Smooth muscle cell (in vitro differentiated cells): ENCODE measurements around the gene PLD4. TPM values are rescaled to one million over a fixed set of nuclear protein-coding genes. Genes with fewer than 3 reads are reported as not detected.

ENCODE experiments used
- DNase-seq: peaks from one replicate; lab custom pipeline; 2025; ENCODE audit not compliant: unreplicated experiment; lab: John Stamatoyannopoulos, UW
- H2AFZ ChIP-seq: fragments of 200-600 bp; sonication (generic); 2 replicates; pipeline ENCODE4 v1.6.0; 2016; ENCODE audit warnings: antibody characterized with exemption, low read depth, mild to moderate bottlenecking
- H3F3A ChIP-seq: fragments of 200-600 bp; sonication (generic); 2 replicates; pipeline ENCODE4 v1.6.0; 2017; ENCODE audit warnings: antibody characterized with exemption, low read depth
- H3K27ac ChIP-seq: fragments of 200-600 bp; sonication (generic); 2 replicates; pipeline ENCODE4 v1.5.1; 2016; ENCODE audit warnings: low read depth, mild to moderate bottlenecking
- H3K27me3 ChIP-seq: fragments of 200-600 bp; sonication (generic); 2 replicates; pipeline ENCODE4 v1.6.1; 2016; ENCODE audit warnings: low read depth, mild to moderate bottlenecking
- H3K36me3 ChIP-seq: fragments of 200-600 bp; sonication (generic); 2 replicates; pipeline ENCODE4 v1.5.1; 2016; ENCODE audit warnings: low read depth
- H3K4me1 ChIP-seq: fragments of 200-600 bp; sonication (generic); 2 replicates; pipeline ENCODE4 v1.5.1; 2016; ENCODE audit warnings: low read depth
- H3K4me2 ChIP-seq: fragments of 200-600 bp; sonication (generic); 2 replicates; pipeline ENCODE4 v1.6.0; 2016; ENCODE audit warnings: mild to moderate bottlenecking
- H3K4me3 ChIP-seq: fragments of 200-600 bp; sonication (generic); 2 replicates; pipeline ENCODE4 v1.5.1; 2016; ENCODE audit warnings: mild to moderate bottlenecking
- H3K79me2 ChIP-seq: fragments of 200-600 bp; sonication (generic); 2 replicates; pipeline ENCODE4 v1.6.0; 2016; ENCODE audit warnings: low read depth, mild to moderate bottlenecking
- H3K9ac ChIP-seq: fragments of 200-600 bp; sonication (generic); 2 replicates; pipeline ENCODE4 v1.6.0; 2016; ENCODE audit warnings: low read depth
- H3K9me3 ChIP-seq: fragments of 200-600 bp; sonication (generic); replicated peaks from 2 replicates; pipeline ENCODE4 v1.5.1; 2016; ENCODE audit warnings: low read depth
- H4K20me1 ChIP-seq: fragments of 200-600 bp; sonication (generic); 2 replicates; pipeline ENCODE4 v1.6.0; 2016; ENCODE audit warnings: low read depth
- CTCF ChIP-seq: fragments of 200-600 bp; sonication (generic); IDR thresholded peaks from 2 replicates; pipeline ENCODE4 v1.5.1; 2017; ENCODE audit warnings: borderline replicate concordance, mild to moderate bottlenecking, antibody characterized with exemption; ENCODE audit not compliant: insufficient read depth, poor library complexity, severe bottlenecking
- WGBS: methylation state at CpG from one replicate; pipeline ENCODE4 v1.1.7; 2016; ENCODE audit warnings: low lambda C conversion rate; 5-methylcytosine and 5-hydroxymethylcytosine counted together
- polyA plus RNA-seq: library from polyadenylated mRNA; unstranded; fragments of >200 nt; fragmentation: Nextera tagmentation; extraction: Ambion mirVana; gene quantifications from 2 replicates; pipeline ENCODE4 v1.2.1, GENCODE V29; 2016
- total RNA-seq: library from RNA; depleted of rRNA; stranded (reverse); fragments of >200 nt; gene quantifications from 2 replicates; pipeline ENCODE4 v1.2.3, GENCODE V29; 2014

The PLD4 gene
- total and polyA plus RNA-seq, 2 experiments from 2014 or later: 0.06 to 0.09 TPM

GRCh38 chr14:104908303-104908702 lies 16.4 kb upstream of the PLD4 start:
- H4K20me1 ChIP-seq: no peaks in the 10 kb centered on the region
- H3K36me3 ChIP-seq: no peaks in the 10 kb centered on the region
- no peaks in the 10 kb centered on the region for H3K9me3 ChIP-seq
- no peak overlapping the region for H3K9ac ChIP-seq
- no peak for DNase-seq
- no peak overlapping the region for H3K4me3 ChIP-seq
- no peak overlapping the region for H3K4me2 ChIP-seq
- peaks cover 25% of the 10 kb centered on the region for H3K27me3 ChIP-seq
- 17% methylated on average over 1 of the region's 1 CpG for WGBS
- no peak for TF ChIP-seq CTCF
- no peak overlapping the region for H3K27ac ChIP-seq
- no peaks in the 10 kb centered on the region for H3K79me2 ChIP-seq
- no peak overlapping the region for H2AFZ ChIP-seq
- H3K4me1 ChIP-seq: no peaks in the 10 kb centered on the region
- H3F3A ChIP-seq: no peaks in the 10 kb centered on the region

GRCh38 chr14:104912053-104912452 lies 12.6 kb upstream of the PLD4 start:
- Histone ChIP-seq H3K9ac (no peak overlapping the region), H4K20me1 (no peaks in the 10 kb centered on the region), H3K27me3 (peaks cover 21% of the 10 kb centered on the region), H3K79me2 (no peaks in the 10 kb centered on the region), H3K9me3 (no peaks in the 10 kb centered on the region), H3K4me2 (no peak overlapping the region), H3K4me1 (no peaks in the 10 kb centered on the region), H2AFZ (no peak overlapping the region), H3F3A (no peaks in the 10 kb centered on the region), H3K4me3 (no peak overlapping the region), H3K27ac (no peak overlapping the region), H3K36me3 (no peaks in the 10 kb centered on the region)
- no peak for TF ChIP-seq CTCF
- 88% methylated on average over 3 of the region's 3 CpGs for WGBS
- no peak for DNase-seq

GRCh38 chr14:104913435-104913834 lies 11.2 kb upstream of the PLD4 start:
- no peak overlapping the region for H3K27ac ChIP-seq
- TF ChIP-seq CTCF: no peak
- no peaks in the 10 kb centered on the region for H3K36me3 ChIP-seq
- no peaks in the 10 kb centered on the region for H3F3A ChIP-seq
- H3K27me3 ChIP-seq: peaks cover 11% of the 10 kb centered on the region
- H2AFZ ChIP-seq: no peak overlapping the region
- WGBS: 94% methylated on average over 7 of the region's 7 CpGs
- H4K20me1 ChIP-seq: no peaks in the 10 kb centered on the region
- H3K4me2 ChIP-seq: no peak overlapping the region
- H3K79me2 ChIP-seq: no peaks in the 10 kb centered on the region
- no peaks in the 10 kb centered on the region for H3K9me3 ChIP-seq
- H3K4me1 ChIP-seq: no peaks in the 10 kb centered on the region
- no peak for DNase-seq
- no peak overlapping the region for H3K4me3 ChIP-seq
- no peak overlapping the region for H3K9ac ChIP-seq

- no peak for DNase-seq
- Histone ChIP-seq H3K27me3 (peaks cover 11% of the 10 kb centered on the region), H3K4me1 (no peaks in the 10 kb centered on the region), H2AFZ (no peak overlapping the region), H3K9ac (no peak overlapping the region), H4K20me1 (no peaks in the 10 kb centered on the region), H3K9me3 (no peaks in the 10 kb centered on the region), H3K4me3 (no peak overlapping the region), H3K4me2 (no peak overlapping the region), H3K79me2 (no peaks in the 10 kb centered on the region), H3K27ac (no peak overlapping the region), H3F3A (no peaks in the 10 kb centered on the region), H3K36me3 (no peaks in the 10 kb centered on the region)
- TF ChIP-seq CTCF: no peak
- WGBS: 95% methylated on average over 9 of the region's 9 CpGs
These were observed 7.6 kb upstream of the PLD4 start for GRCh38 chr14:104917116-104917515.
